Upper lobe of left lung (tissue), 4 donors: ENCODE data around the gene BTC.

ENCODE experiments used
- EP300 ChIP-seq, 4 donors: sonication (generic); formaldehyde crosslinking; IDR thresholded peaks; one replicate each; pipeline ENCODE4 v1.5.1; 2017; ENCODE audit warnings: antibody characterized with exemption in 4 of 4, control low read depth in 2 of 4
- POLR2A ChIP-seq, 4 donors: fragments of 450-650 bp; IDR thresholded peaks; one replicate each; pipeline ENCODE4 v1.5.1; 2016 to 2017; ENCODE audit warnings: antibody characterized with exemption in 4 of 4, mild to moderate bottlenecking in 2 of 4
- TF ChIP-seq, protein P1 (sequence below), 6 experiments: fragments of 450-650 bp in 4 of 6; fragments of 200-600 bp in 2 of 6; sonication (generic) in 2 of 6; IDR thresholded peaks; one replicate each; pipeline ENCODE4 v1.5.1; 2016 to 2019; ENCODE audit warnings: antibody characterized with exemption in 6 of 6

DNA sequence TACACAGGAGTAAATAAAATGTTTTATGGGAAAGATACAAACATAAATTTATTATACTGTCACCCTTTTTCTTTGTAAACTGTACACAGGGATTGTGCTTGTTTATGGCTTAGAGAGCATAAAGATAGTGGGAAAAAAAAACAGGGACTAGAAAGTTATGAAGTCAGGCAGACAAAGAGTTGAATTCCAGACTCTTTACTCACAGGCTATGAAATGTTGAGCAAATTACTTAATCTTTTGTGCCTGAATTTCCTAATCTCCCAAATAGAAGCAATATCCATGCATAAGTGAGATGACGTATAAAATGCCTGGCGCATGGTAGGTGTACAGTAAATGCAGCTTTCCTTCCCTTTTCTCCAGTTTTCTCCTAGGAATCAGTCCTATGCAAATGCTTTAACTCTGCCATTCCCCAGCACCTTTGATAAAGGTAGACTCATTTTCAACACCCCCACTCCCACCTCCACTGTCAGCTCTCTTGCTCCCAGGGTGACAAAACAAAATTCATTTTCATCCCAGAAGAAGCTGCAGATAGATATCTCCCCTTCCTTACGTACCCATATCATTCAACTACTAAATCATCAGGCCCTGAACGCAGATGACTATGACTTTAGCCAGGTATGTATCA is 44.5 kb upstream of the BTC start:
- TF ChIP-seq, protein P1, sequence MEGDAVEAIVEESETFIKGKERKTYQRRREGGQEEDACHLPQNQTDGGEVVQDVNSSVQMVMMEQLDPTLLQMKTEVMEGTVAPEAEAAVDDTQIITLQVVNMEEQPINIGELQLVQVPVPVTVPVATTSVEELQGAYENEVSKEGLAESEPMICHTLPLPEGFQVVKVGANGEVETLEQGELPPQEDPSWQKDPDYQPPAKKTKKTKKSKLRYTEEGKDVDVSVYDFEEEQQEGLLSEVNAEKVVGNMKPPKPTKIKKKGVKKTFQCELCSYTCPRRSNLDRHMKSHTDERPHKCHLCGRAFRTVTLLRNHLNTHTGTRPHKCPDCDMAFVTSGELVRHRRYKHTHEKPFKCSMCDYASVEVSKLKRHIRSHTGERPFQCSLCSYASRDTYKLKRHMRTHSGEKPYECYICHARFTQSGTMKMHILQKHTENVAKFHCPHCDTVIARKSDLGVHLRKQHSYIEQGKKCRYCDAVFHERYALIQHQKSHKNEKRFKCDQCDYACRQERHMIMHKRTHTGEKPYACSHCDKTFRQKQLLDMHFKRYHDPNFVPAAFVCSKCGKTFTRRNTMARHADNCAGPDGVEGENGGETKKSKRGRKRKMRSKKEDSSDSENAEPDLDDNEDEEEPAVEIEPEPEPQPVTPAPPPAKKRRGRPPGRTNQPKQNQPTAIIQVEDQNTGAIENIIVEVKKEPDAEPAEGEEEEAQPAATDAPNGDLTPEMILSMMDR (IDR thresholded peaks at IDR 0.05), result no peak
- TF ChIP-seq POLR2A (IDR thresholded peaks at IDR 0.05) (no peak), EP300 (IDR thresholded peaks at IDR 0.05) (no peak)
